Fibroblast of lung (primary cell): Measurements from ENCODE around the gene UBE2E2. TPM values are rescaled to one million over a fixed set of nuclear protein-coding genes. Genes with fewer than 3 reads are reported as not detected.

Experiments
- DNase-seq, 2 donors: peaks; one replicate each; pipeline versions ENCODE4 v3.0.0 to v3.0.0-alpha.2; 2010; ENCODE audit warnings: low read depth in 2 of 2
- H2AFZ ChIP-seq: 2 replicates; pipeline ENCODE4 v1.5.1; 2012; ENCODE audit warnings: low read length, control low read depth, inconsistent platforms
- H3K27ac ChIP-seq: 2 replicates; pipeline ENCODE4 v1.5.1; 2011; ENCODE audit warnings: low read length, control low read depth; ENCODE audit not compliant: insufficient read depth
- H3K27me3 ChIP-seq: 2 replicates; pipeline ENCODE4 v1.5.1; 2011; ENCODE audit warnings: mild to moderate bottlenecking, low read length; ENCODE audit not compliant: control insufficient read depth, insufficient read depth
- H3K36me3 ChIP-seq: 2 replicates; pipeline ENCODE4 v1.5.1; 2011; ENCODE audit warnings: low read length; ENCODE audit not compliant: control insufficient read depth, insufficient read depth
- H3K4me1 ChIP-seq: 2 replicates; pipeline ENCODE4 v1.5.1; 2011; ENCODE audit warnings: low read length; ENCODE audit not compliant: control insufficient read depth, insufficient read depth; ENCODE audit errors: extremely low read depth
- H3K4me2 ChIP-seq: 2 replicates; pipeline ENCODE4 v1.5.1; 2011; ENCODE audit warnings: low read length, control low read depth; ENCODE audit not compliant: insufficient read depth; ENCODE audit errors: extremely low read depth
- H3K4me3 ChIP-seq, 4 experiments: fragments of 200-600 bp in 1 of 4; sonication (generic) in 1 of 4; replicated peaks in 1 of 4; 2 replicates each; pipeline ENCODE4 v1.5.1; 2011 to 2016; ENCODE audit warnings: low read length in 4 of 4, low read depth in 3 of 4, mild to moderate bottlenecking in 3 of 4, control low read depth in 2 of 4, inconsistent platforms in 1 of 4, mixed read lengths in 1 of 4; ENCODE audit not compliant: insufficient read depth in 1 of 4; ENCODE audit errors: control extremely low read depth in 1 of 4
- H3K79me2 ChIP-seq: 2 replicates; pipeline ENCODE4 v1.5.1; 2012; ENCODE audit warnings: mild to moderate bottlenecking, low read length, inconsistent platforms; ENCODE audit not compliant: control insufficient read depth, insufficient read depth
- H3K9ac ChIP-seq: 2 replicates; pipeline ENCODE4 v1.5.1; 2011; ENCODE audit warnings: mild to moderate bottlenecking, low read length, control low read depth; ENCODE audit not compliant: insufficient read depth
- H3K9me3 ChIP-seq: 2 replicates; pipeline ENCODE4 v1.5.1; 2012; ENCODE audit warnings: low read depth, low read length; ENCODE audit not compliant: control insufficient read depth, insufficient read depth
- H4K20me1 ChIP-seq: 2 replicates; pipeline ENCODE4 v1.5.1; 2011; ENCODE audit warnings: low read length; ENCODE audit not compliant: control insufficient read depth, insufficient read depth; ENCODE audit errors: extremely low read depth
- CTCF ChIP-seq, 2 donors: IDR thresholded peaks in 1 of 2; conservative IDR thresholded peaks in 1 of 2; 1 replicate in 1 of 2; 2 replicates in 1 of 2; pipeline ENCODE4 v1.5.1; 2011 to 2012; ENCODE audit warnings: low read length in 2 of 2, control low read depth in 1 of 2, inconsistent platforms in 1 of 2, low read depth in 1 of 2, mild to moderate bottlenecking in 1 of 2
- EZH2 ChIP-seq: IDR thresholded peaks from 2 replicates; pipeline ENCODE4 v1.5.1; 2012; ENCODE audit warnings: low read length, control low read depth, mild to moderate bottlenecking; ENCODE audit errors: missing control alignments
- polyA plus RNA-seq, 2 donors: library from polyadenylated mRNA; depleted of rRNA in 1 of 2; stranded (reverse) in 1 of 2; unstranded in 1 of 2; fragments of >200 nt; gene quantifications; 2 replicates each; pipeline ENCODE4 v1.2.1, GENCODE V29; 2011 to 2012; ENCODE audit warnings: missing spikeins in 1 of 2
- total RNA-seq: library from RNA; depleted of rRNA; stranded (reverse); fragments of >200 nt; gene quantifications from 2 replicates; pipeline ENCODE4 v1.2.1, GENCODE V29; 2014

Gene UBE2E2
- total and polyA plus RNA-seq, 2 donors (not counting 1 experiment from before 2014, with no cell fraction given): 79.8 to 127 TPM

- Histone ChIP-seq H3K9ac (no peak overlapping the region), H3K4me2 (no peak overlapping the region), H2AFZ (no peak overlapping the region), H3K9me3 (no peaks in the 10 kb centered on the region), H3K4me1 (peaks cover 2% of the 10 kb centered on the region), H3K36me3 (no peaks in the 10 kb centered on the region), H3K4me3 (no peak overlapping the region), H3K79me2 (no peaks in the 10 kb centered on the region), H3K27me3 (no peaks in the 10 kb centered on the region), H4K20me1 (no peaks in the 10 kb centered on the region), H3K27ac (no peak overlapping the region)
- DNase-seq: peak; percentile 76 to 85
- TF ChIP-seq EZH2 (no peak), CTCF (conservative IDR thresholded peaks at IDR 0.05 in 1 of 2, IDR thresholded peaks at IDR 0.05 in 1 of 2; ENCODE audit: low read depth in 1 of 2, low read length in 2 of 2) (no peak)
These were observed 252.6 kb downstream of the UBE2E2 start for GRCh38 chr3:23455775-23456174.

GRCh38 chr3:23457697-23458096 lies 254.6 kb downstream of the UBE2E2 start:
- Histone ChIP-seq H3K4me3 (no peak overlapping the region), H4K20me1 (no peaks in the 10 kb centered on the region), H3K27ac (no peak overlapping the region), H3K27me3 (no peaks in the 10 kb centered on the region), H3K9ac (no peak overlapping the region), H3K36me3 (no peaks in the 10 kb centered on the region), H3K4me1 (peaks cover 2% of the 10 kb centered on the region), H2AFZ (no peak overlapping the region), H3K4me2 (no peak overlapping the region), H3K79me2 (no peaks in the 10 kb centered on the region), H3K9me3 (no peaks in the 10 kb centered on the region)
- TF ChIP-seq EZH2 (no peak), CTCF (conservative IDR thresholded peaks at IDR 0.05 in 1 of 2, IDR thresholded peaks at IDR 0.05 in 1 of 2; ENCODE audit: low read depth in 1 of 2, low read length in 2 of 2) (no peak)
- DNase-seq: no peak

GRCh38 chr3:23459465-23459864 lies 256.3 kb downstream of the UBE2E2 start:
- no peak overlapping the region for H3K4me2 ChIP-seq
- DNase-seq: no peak
- H3K36me3 ChIP-seq: no peaks in the 10 kb centered on the region
- H3K27ac ChIP-seq: no peak overlapping the region
- H3K9ac ChIP-seq: no peak overlapping the region
- TF ChIP-seq EZH2 (no peak), CTCF (conservative IDR thresholded peaks at IDR 0.05 in 1 of 2, IDR thresholded peaks at IDR 0.05 in 1 of 2; ENCODE audit: low read depth in 1 of 2, low read length in 2 of 2) (no peak)
- no peaks in the 10 kb centered on the region for H4K20me1 ChIP-seq
- no peaks in the 10 kb centered on the region for H3K27me3 ChIP-seq
- H3K4me1 ChIP-seq: peaks cover 2% of the 10 kb centered on the region
- no peaks in the 10 kb centered on the region for H3K9me3 ChIP-seq
- H2AFZ ChIP-seq: no peak overlapping the region
- no peaks in the 10 kb centered on the region for H3K79me2 ChIP-seq
- no peak overlapping the region for H3K4me3 ChIP-seq
